PC-3 (cell line): ENCODE results near the gene SAXO2.

Experiments used
- EZH2 ChIP-seq: fragments of 300-600 bp; sonication (generic); IDR thresholded peaks from one replicate; pipeline ENCODE4 v1.6.1; 2017; ENCODE audit warnings: antibody characterized with exemption, mild to moderate bottlenecking, low read length; ENCODE audit not compliant: unreplicated experiment
- EZH2phosphoT487 ChIP-seq: fragments of 300-600 bp; sonication (generic); IDR thresholded peaks from 2 replicates; pipeline ENCODE4 v1.6.1; 2018; ENCODE audit warnings: mild to moderate bottlenecking, antibody characterized with exemption, low read length, borderline replicate concordance
- TF ChIP-seq, protein P1 (sequence below): fragments of 300-600 bp; sonication (generic); conservative IDR thresholded peaks from 2 replicates; pipeline ENCODE4 v1.5.1; 2017; ENCODE audit warnings: antibody characterized with exemption, low read depth, mild to moderate bottlenecking, low read length

DNA sequence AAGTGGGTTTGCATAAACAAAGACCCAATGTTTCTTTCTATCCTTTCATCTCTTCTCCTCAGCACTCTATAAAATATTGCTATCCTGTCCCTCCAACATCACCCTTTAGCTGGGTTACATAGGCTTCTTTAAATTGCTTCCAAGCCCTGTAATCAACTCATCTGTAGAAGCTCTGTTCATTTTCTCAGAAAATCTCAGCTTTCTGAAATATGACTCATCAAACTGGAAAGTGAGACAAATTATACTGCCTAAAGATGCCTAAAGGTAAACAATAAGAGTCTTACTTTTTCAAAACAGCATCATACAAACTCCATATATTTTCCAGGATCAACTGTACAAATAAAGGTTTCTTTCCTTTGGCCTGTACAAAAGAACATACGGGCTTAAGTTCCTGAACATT is 33.9 kb upstream of the SAXO2 start:
- TF ChIP-seq, protein P1, sequence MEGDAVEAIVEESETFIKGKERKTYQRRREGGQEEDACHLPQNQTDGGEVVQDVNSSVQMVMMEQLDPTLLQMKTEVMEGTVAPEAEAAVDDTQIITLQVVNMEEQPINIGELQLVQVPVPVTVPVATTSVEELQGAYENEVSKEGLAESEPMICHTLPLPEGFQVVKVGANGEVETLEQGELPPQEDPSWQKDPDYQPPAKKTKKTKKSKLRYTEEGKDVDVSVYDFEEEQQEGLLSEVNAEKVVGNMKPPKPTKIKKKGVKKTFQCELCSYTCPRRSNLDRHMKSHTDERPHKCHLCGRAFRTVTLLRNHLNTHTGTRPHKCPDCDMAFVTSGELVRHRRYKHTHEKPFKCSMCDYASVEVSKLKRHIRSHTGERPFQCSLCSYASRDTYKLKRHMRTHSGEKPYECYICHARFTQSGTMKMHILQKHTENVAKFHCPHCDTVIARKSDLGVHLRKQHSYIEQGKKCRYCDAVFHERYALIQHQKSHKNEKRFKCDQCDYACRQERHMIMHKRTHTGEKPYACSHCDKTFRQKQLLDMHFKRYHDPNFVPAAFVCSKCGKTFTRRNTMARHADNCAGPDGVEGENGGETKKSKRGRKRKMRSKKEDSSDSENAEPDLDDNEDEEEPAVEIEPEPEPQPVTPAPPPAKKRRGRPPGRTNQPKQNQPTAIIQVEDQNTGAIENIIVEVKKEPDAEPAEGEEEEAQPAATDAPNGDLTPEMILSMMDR = no peak
- TF ChIP-seq EZH2 (no peak), EZH2phosphoT487 (no peak)
